SK-N-SH (cell line): ENCODE results near the gene MAP2K5. TPM values are rescaled to one million over a fixed set of nuclear protein-coding genes. Genes with fewer than 3 reads are reported as not detected.

Source experiments
- CTCF ChIA-PET: fragments of 300-600, 350-600 bp; formaldehyde crosslinking; extraction: SDS; loops from one replicate; lab custom pipeline; 2021; lab: Yijun Ruan, JAX
- POLR2A ChIA-PET: fragments of 350-600 bp; sonication (Branson Sonifier 250); formaldehyde crosslinking; extraction: SDS; loops from one replicate; lab custom pipeline; 2020; ENCODE audit warnings: antibody characterized with exemption, inconsistent platforms; lab: Yijun Ruan, JAX
- DNase-seq: peaks from one replicate; pipeline ENCODE4 v3.0.0; 2012
- H2AFZ ChIP-seq: fragments of 200-600 bp; sonication (generic); 2 replicates; pipeline ENCODE4 v1.8.1; 2016; ENCODE audit warnings: antibody characterized with exemption, mild to moderate bottlenecking, low read depth
- H3F3A ChIP-seq: fragments of 200-600 bp; sonication (generic); replicated peaks from 2 replicates; pipeline ENCODE3; 2016; ENCODE audit warnings: antibody characterized with exemption, mild to moderate bottlenecking; ENCODE audit not compliant: insufficient read depth
- H3K27ac ChIP-seq, 2 experiments: fragments of 200-500 bp in 1 of 2; fragments of 200-600 bp in 1 of 2; sonication (Bioruptor generic) in 1 of 2; sonication (generic), shearing (Covaris generic) in 1 of 2; 2 replicates each; pipeline versions ENCODE4 v1.5.1 to v1.6.1; 2014 to 2016; ENCODE audit warnings: low read depth in 2 of 2, inconsistent platforms in 1 of 2, low read length in 1 of 2, mild to moderate bottlenecking in 1 of 2, mixed read lengths in 1 of 2
- H3K27me3 ChIP-seq: fragments of 200-600 bp; sonication (generic), shearing (Covaris generic); 2 replicates; pipeline ENCODE4 v1.6.1; 2016; ENCODE audit warnings: mixed run types; ENCODE audit not compliant: insufficient read depth
- H3K36me3 ChIP-seq, 2 experiments: fragments of 200-500 bp in 1 of 2; fragments of 200-600 bp in 1 of 2; sonication (Bioruptor generic) in 1 of 2; sonication (generic) in 1 of 2; replicated peaks in 1 of 2; 2 replicates each; pipeline versions ENCODE3 to v1.5.1; 2014 to 2016; ENCODE audit warnings: low read length in 1 of 2, mild to moderate bottlenecking in 1 of 2; ENCODE audit not compliant: insufficient read depth in 2 of 2, control insufficient read depth in 1 of 2
- H3K4me1 ChIP-seq, 2 experiments: fragments of 200-500 bp in 1 of 2; fragments of 200-600 bp in 1 of 2; sonication (Bioruptor generic) in 1 of 2; sonication (generic), shearing (Covaris generic) in 1 of 2; 2 replicates each; pipeline versions ENCODE4 v1.5.1 to v1.6.1; 2014 to 2016; ENCODE audit warnings: low read depth in 1 of 2, low read length in 1 of 2, mixed run types in 1 of 2; ENCODE audit not compliant: insufficient read depth in 2 of 2, control insufficient read depth in 1 of 2
- H3K4me2 ChIP-seq: fragments of 200-600 bp; sonication (generic), shearing (Covaris generic); 2 replicates; pipeline ENCODE4 v1.6.1; 2017; ENCODE audit warnings: mixed run types
- H3K4me3 ChIP-seq, 2 experiments: fragments of 200-500 bp in 1 of 2; fragments of 200-600 bp in 1 of 2; sonication (Bioruptor generic) in 1 of 2; sonication (generic), shearing (Covaris generic) in 1 of 2; 2 replicates each; pipeline versions ENCODE4 v1.5.1 to v1.8.1; 2014 to 2016; ENCODE audit warnings: low read depth in 2 of 2, inconsistent platforms in 1 of 2, low read length in 1 of 2, mild to moderate bottlenecking in 1 of 2, mixed read lengths in 1 of 2, moderate library complexity in 1 of 2
- H3K79me2 ChIP-seq: fragments of 200-600 bp; sonication (generic); 2 replicates; pipeline ENCODE4 v1.8.1; 2017; ENCODE audit warnings: mild to moderate bottlenecking; ENCODE audit not compliant: insufficient read depth
- H3K9ac ChIP-seq: fragments of 200-600 bp; sonication (generic); 2 replicates; pipeline ENCODE4 v1.6.1; 2017; ENCODE audit warnings: mixed run types
- H3K9me2 ChIP-seq: fragments of 200-600 bp; sonication (generic); 2 replicates; pipeline ENCODE4 v1.6.1; 2017; ENCODE audit warnings: mixed run types
- H3K9me3 ChIP-seq: fragments of 200-600 bp; sonication (generic); 2 replicates; pipeline ENCODE4 v1.6.1; 2017; ENCODE audit warnings: mixed run types, mild to moderate bottlenecking, moderate library complexity
- H4K20me1 ChIP-seq: fragments of 200-600 bp; sonication (generic); 2 replicates; pipeline ENCODE4 v1.6.1; 2017; ENCODE audit warnings: mild to moderate bottlenecking, mixed run types; ENCODE audit not compliant: insufficient read depth
- CTCF ChIP-seq: fragments of 200-600 bp; sonication (generic); IDR thresholded peaks from 2 replicates; pipeline ENCODE4 v1.6.1; 2017; ENCODE audit warnings: antibody characterized with exemption, mild to moderate bottlenecking, moderate library complexity
- EP300 ChIP-seq, 2 experiments: IDR thresholded peaks; 2 replicates each; pipeline versions ENCODE4 v1.4.0 to v1.6.1; 2012; ENCODE audit warnings: borderline replicate concordance in 1 of 2, low read depth in 1 of 2, low read length in 1 of 2
- FOXJ3 ChIP-seq: sonication (generic); formaldehyde crosslinking; IDR thresholded peaks from 2 replicates; pipeline ENCODE4 v1.5.1; 2020; ENCODE audit warnings: mild to moderate bottlenecking, missing genetic modification reagents
- FOXM1 ChIP-seq: IDR thresholded peaks from 2 replicates; pipeline ENCODE4 v1.4.0; 2012; ENCODE audit warnings: low read depth, mild to moderate bottlenecking
- GABPA ChIP-seq: IDR thresholded peaks from 2 replicates; pipeline ENCODE4 v1.4.0; 2012; ENCODE audit warnings: low read depth, mild to moderate bottlenecking
- GATA2 ChIP-seq: sonication (generic); formaldehyde crosslinking; IDR thresholded peaks from 2 replicates; pipeline ENCODE4 v1.5.0; 2020; ENCODE audit warnings: mild to moderate bottlenecking, missing genetic modification reagents
- IRF3 ChIP-seq: fragments of 150-350 bp; IDR thresholded peaks from 2 replicates; pipeline ENCODE4 v1.6.1; 2016; ENCODE audit warnings: mild to moderate bottlenecking, low read depth, low read length
- JUND ChIP-seq: IDR thresholded peaks from 2 replicates; pipeline ENCODE4 v1.4.0; 2012
- NFIC ChIP-seq: IDR thresholded peaks from 2 replicates; pipeline ENCODE4 v1.4.0; 2012; ENCODE audit warnings: borderline replicate concordance
- PBX3 ChIP-seq: IDR thresholded peaks from 2 replicates; pipeline ENCODE4; 2012
- POLR2AphosphoS5 ChIP-seq: IDR thresholded peaks from 2 replicates; pipeline ENCODE4 v1.6.1; 2012; ENCODE audit warnings: low read depth, low read length
- REST ChIP-seq: IDR thresholded peaks from 2 replicates; pipeline ENCODE4 v1.6.1; 2012; ENCODE audit warnings: mild to moderate bottlenecking, low read depth, low read length, moderate library complexity
- RFX5 ChIP-seq: IDR thresholded peaks from 2 replicates; pipeline ENCODE4 v1.6.1; 2012; ENCODE audit warnings: mild to moderate bottlenecking, improper control_type of control experiment, low read length
- SIN3A ChIP-seq: IDR thresholded peaks from 2 replicates; pipeline ENCODE4 v1.6.1; 2012; ENCODE audit warnings: low read depth, mild to moderate bottlenecking, low read length, moderate library complexity, borderline replicate concordance
- SMC3 ChIP-seq: IDR thresholded peaks from 2 replicates; pipeline ENCODE4 v1.6.1; 2012; ENCODE audit warnings: low read depth, low read length, improper control_type of control experiment
- TCF12 ChIP-seq: IDR thresholded peaks from 2 replicates; pipeline ENCODE4 v1.4.0; 2012
- TEAD4 ChIP-seq: IDR thresholded peaks from 2 replicates; pipeline ENCODE4 v1.4.0; 2012; ENCODE audit warnings: mild to moderate bottlenecking, borderline replicate concordance; ENCODE audit not compliant: insufficient read depth
- USF1 ChIP-seq: IDR thresholded peaks from 2 replicates; pipeline ENCODE4 v1.4.0; 2012; ENCODE audit warnings: low read depth, borderline replicate concordance
- USF2 ChIP-seq: fragments of 150-350 bp; IDR thresholded peaks from 2 replicates; pipeline ENCODE4 v1.6.1; 2017; ENCODE audit warnings: antibody characterized with exemption, low read length, low read depth, borderline replicate concordance
- WGBS: methylation state at CpG from one replicate; pipeline ENCODE4 v1.1.6; 2017; ENCODE audit warnings: low lambda C conversion rate; 5-methylcytosine and 5-hydroxymethylcytosine counted together
- polyA plus RNA-seq, 3 experiments: library from polyadenylated mRNA; depleted of rRNA; stranded (reverse); fragments of >200 nt; gene quantifications; 2 replicates each; pipeline ENCODE4 v1.2.3, GENCODE V29; 2012

Gene MAP2K5
- polyA plus RNA-seq, 1 of the 3 experiments (the other 2 are of a cell fraction), result 6.2 TPM

GRCh38 chr15:67808821-67809220, 266.3 kb downstream of the MAP2K5 start:
- Histone ChIP-seq H3F3A (no peaks in the 10 kb centered on the region), H3K27ac (no peak overlapping the region), H3K9me3 (no peaks in the 10 kb centered on the region), H2AFZ (no peak overlapping the region), H3K9me2 (no peaks in the 10 kb centered on the region), H3K27me3 (no peaks in the 10 kb centered on the region), H4K20me1 (no peaks in the 10 kb centered on the region), H3K9ac (no peak overlapping the region), H3K4me2 (no peak overlapping the region), H3K4me3 (no peak overlapping the region), H3K36me3 (no peaks in the 10 kb centered on the region), H3K4me1 (no peaks in the 10 kb centered on the region; a peak in 1 of 4 replicates), H3K79me2 (no peaks in the 10 kb centered on the region)
- 100% methylated on average over 2 of the region's 7 CpGs for WGBS
- no peak for DNase-seq
- TF ChIP-seq PBX3 (no peak), IRF3 (no peak), GABPA (no peak), REST (no peak), JUND (no peak), SMC3 (no peak), TCF12 (no peak), TEAD4 (no peak), CTCF (no peak), EP300 (IDR thresholded peaks at IDR 0.05; ENCODE audit: borderline replicate concordance in 1 of 2, low read depth in 1 of 2, low read length in 1 of 2) (no peak), RFX5 (no peak), POLR2AphosphoS5 (no peak), GATA2 (no peak), SIN3A (no peak), FOXJ3 (no peak), USF2 (no peak), USF1 (no peak), FOXM1 (no peak), NFIC (no peak)
- ChIA-PET CTCF (interaction anchor here (0.6 kb wide), 1 partner anchor 22 kb away, joined by 3 read pairs; no protein-coding TSS in a partner anchor), POLR2A (no interaction called here)
